GM13976 (cell line): ENCODE data around the gene TTLL11.

ENCODE experiments used
- DNase-seq: peaks from one replicate; pipeline ENCODE4 v3.0.0; 2012; ENCODE audit warnings: low spot score
- in situ Hi-C: fragments of 300-500 bp; cut with MboI; formaldehyde crosslinking; loops from one replicate; pipeline ENCODE4 v1.12.0; 2022; ENCODE audit warnings: low sequenced_read_pairs, mixed read lengths, inconsistent platforms; ENCODE audit not compliant: unreplicated experiment
- TF ChIP-seq, protein P1 (sequence below): IDR thresholded peaks from 2 replicates; pipeline ENCODE4 v1.5.1; 2012; ENCODE audit warnings: borderline replicate concordance, mild to moderate bottlenecking; ENCODE audit not compliant: insufficient read depth; ENCODE audit errors: extremely low read depth, missing control alignments, control extremely low read depth

Gene TTLL11

DNA sequence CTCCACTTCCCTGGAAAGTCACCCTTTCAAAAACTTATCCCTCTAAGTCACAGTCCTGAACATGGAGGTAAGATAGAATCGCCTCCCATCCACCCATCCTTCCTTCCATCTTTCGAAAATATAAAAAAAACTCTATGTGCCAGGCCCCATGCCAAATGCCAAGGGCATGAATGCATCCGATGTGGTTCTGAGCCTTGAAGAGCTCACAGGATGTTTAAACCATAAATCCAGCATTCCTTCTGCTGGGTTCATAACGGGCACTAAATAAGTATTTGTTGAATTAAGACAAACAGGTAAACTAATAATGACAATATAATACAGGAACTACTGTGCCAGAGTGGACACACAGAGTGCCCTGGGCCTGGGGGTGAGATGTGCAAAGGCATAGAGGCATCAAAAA lies 147.3 kb downstream of the TTLL11 start:
- TF ChIP-seq, protein P1, sequence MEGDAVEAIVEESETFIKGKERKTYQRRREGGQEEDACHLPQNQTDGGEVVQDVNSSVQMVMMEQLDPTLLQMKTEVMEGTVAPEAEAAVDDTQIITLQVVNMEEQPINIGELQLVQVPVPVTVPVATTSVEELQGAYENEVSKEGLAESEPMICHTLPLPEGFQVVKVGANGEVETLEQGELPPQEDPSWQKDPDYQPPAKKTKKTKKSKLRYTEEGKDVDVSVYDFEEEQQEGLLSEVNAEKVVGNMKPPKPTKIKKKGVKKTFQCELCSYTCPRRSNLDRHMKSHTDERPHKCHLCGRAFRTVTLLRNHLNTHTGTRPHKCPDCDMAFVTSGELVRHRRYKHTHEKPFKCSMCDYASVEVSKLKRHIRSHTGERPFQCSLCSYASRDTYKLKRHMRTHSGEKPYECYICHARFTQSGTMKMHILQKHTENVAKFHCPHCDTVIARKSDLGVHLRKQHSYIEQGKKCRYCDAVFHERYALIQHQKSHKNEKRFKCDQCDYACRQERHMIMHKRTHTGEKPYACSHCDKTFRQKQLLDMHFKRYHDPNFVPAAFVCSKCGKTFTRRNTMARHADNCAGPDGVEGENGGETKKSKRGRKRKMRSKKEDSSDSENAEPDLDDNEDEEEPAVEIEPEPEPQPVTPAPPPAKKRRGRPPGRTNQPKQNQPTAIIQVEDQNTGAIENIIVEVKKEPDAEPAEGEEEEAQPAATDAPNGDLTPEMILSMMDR, result no peak
- DNase-seq, result no peak
- in situ Hi-C loops, result no loop called here

DNA sequence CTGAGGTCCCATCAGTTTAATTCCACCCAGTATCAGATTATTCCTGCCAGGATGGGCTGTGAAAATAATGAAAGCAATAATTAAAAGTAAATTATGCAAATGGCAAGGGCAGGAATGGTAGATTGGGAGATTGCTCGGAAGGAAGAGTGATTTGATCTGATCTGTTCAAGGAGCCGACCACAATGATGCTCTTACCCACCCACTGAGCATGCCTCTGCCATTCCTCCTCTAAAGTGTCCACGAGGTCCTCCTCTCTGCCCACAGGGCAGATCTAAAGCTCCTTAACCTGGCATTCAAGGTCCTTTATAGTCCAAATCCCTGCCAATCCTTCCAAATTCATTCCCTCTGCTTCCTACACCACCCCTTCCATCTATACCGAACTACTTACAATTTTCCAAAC lies 147.8 kb downstream of the TTLL11 start:
- DNase-seq, result no peak
- in situ Hi-C loops, result no loop called here
- TF ChIP-seq, protein P1, result no peak

DNA sequence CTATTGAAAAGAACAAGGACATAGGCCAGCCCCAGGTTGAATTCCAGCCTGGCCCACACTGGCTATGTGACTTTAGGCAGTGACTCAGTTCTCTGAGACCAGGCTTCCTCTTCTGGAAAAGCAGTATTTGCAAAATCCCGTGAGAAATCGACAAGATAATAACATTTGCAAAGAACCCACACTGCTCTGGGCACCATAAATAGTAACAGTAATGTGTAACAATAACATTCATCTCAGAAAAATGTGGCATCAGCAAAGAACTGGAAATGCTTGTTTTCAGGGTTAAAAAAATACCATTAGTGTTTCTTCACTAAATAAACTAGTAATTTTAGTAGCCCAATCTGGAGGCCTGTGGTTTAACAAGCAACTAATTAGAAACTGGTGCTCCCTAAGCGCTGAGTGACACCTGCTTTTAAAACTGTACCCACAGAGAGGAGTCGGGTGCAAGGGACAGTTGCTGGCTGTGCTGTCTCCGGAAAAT lies 148.4 kb downstream of the TTLL11 start:
- TF ChIP-seq, protein P1, result no peak
- in situ Hi-C loops, result no loop called here
- DNase-seq, result no peak

DNA sequence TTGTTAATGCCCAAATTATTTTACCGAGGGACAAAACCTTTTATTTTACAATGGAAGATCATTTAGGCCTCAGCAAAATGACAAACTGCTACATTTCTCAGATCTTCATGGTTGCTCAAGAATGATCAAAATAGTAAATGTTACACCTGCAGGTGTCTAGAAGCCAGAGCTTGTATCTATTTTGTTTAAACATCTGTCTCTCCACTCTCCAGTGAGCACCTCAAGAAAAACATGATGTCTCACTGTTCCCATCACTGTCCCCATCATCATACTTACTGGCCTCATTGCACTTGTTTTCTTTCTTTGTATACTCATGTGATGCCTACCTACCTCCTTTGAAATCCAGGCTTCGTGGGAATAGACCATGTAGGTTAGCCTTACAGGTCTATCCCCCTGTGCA lies 149.6 kb downstream of the TTLL11 start:
- DNase-seq, result no peak
- in situ Hi-C loops, result no loop called here
- TF ChIP-seq, protein P1, result no peak

DNA sequence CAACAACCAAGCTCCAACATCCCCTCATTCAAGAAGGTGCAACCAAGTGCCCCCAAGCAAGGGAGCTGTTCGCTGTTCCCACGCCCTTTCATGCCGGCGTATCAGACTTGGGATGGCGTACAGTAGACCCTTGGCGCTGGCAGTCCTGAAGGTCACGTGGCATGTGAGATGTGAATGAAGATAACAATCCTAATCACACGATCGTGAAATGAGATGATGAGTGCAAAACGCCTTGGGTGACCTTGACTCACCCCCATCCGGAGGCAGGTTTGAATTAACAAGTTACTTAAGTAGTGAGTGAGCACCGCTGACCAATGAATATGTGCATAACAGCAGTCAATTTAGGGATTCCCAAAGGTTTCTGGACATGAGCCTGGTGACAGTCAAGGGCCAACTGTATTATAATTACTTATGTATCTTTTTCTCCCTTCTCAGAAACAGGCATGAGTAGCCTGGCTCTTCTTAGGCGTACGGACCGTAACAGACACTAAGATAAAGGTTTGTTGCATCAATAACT lies 150.2 kb downstream of the TTLL11 start:
- in situ Hi-C loops, result no loop called here
- TF ChIP-seq, protein P1, result no peak
- DNase-seq, result no peak

DNA sequence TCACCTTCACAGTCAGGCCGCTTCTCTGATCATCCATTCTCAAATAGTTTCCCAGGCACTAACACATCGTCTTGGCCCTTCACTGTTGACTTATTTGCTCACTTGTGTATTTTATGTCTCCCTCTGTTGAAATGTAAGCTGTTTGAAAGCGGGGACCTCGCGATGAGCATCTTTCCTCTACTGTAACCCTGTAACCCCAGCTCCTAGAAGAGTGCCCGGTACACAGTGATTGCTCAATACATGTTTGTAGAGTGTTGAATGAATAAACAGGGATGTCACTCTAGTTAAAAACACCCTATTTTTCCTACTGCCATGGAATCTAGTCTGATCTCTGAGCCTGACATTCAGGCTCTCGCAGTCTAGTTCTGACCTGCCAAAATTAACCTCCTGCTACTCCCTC lies 150.8 kb downstream of the TTLL11 start:
- TF ChIP-seq, protein P1, result no peak

DNA sequence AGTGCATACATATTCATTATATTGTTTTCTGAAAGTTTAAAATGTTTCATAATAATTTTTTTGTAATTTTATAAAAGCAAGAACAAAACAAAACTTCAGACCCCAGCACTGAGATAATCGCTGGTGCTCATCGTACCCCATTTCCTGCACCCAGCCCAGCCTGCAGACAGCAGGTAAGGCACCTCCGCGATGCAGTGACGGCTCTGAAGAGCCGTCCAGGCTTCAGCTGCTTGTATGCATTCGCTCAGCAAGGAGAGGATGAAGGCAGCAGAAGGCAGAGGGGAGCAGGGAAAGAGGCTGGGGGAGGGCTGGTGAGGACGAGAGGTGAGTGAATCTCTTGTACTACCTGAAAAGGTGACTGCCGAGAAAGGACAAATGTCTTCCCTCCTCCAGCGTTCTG lies 153.5 kb downstream of the TTLL11 start:
- TF ChIP-seq, protein P1, result no peak
- DNase-seq, result no peak
- in situ Hi-C loops, result no loop called here

More for the DNA sequence above, 150.8 kb downstream of the TTLL11 start:
- in situ Hi-C loops, result no loop called here
- DNase-seq, result no peak
